GM19372 (cell line): Measurements from ENCODE around the gene PTPRJ.

Experiments used
- ATAC-seq: cut with Tn5 transposase; IDR thresholded peaks from one replicate; pipeline ENCODE4 v1.9.1; 2021; ENCODE audit warnings: mild to moderate bottlenecking, low read depth, moderate library complexity; ENCODE audit not compliant: unreplicated experiment

Gene PTPRJ

GRCh38 chr11:48056325-48057183, 76.2 kb downstream of the PTPRJ start:
- no peak for ATAC-seq

- no peak for ATAC-seq
Measured at GRCh38 chr11:48058064-48058463, 77.7 kb downstream of the PTPRJ start.

DNA sequence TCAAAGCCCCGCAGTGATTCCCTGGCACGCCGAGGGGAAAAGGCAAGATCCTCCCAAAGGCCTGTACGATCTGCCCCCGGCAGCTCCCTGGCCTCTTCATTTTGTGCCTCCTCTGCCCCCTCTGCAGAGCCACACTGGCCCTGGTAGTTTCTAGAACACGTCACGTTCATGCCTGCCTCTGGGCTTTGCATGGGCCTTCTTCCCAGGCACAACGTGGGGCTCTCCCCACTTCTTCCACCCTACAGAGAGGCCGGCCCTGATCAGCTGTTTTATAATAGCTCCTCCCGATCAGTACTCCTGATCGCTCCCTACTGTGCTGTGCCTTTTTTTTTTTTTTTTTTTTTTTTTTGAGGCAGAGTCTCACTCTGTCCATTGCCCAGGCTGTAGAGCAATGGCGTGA, 78.4 kb downstream of the PTPRJ start:
- no peak for ATAC-seq

DNA sequence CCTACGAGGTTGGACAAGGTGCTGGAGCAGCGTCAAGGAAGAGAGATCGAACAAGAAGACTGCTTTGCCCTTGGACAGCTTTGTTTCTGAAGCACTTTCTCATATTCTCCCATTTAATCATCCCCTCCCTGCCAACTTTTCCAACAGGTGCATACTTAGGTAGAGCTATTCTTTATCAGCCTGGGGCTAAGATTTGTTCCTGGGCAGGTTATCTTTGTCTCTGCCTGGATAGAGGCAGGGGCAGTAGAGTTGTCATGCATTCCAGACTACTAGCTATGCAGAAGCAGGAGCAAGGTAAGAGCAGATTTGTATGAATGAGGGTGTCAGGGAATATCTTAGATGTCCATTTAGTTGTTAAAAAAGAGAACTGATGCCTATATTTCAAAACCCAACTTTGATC, 82.3 kb downstream of the PTPRJ start:
- no peak for ATAC-seq

DNA sequence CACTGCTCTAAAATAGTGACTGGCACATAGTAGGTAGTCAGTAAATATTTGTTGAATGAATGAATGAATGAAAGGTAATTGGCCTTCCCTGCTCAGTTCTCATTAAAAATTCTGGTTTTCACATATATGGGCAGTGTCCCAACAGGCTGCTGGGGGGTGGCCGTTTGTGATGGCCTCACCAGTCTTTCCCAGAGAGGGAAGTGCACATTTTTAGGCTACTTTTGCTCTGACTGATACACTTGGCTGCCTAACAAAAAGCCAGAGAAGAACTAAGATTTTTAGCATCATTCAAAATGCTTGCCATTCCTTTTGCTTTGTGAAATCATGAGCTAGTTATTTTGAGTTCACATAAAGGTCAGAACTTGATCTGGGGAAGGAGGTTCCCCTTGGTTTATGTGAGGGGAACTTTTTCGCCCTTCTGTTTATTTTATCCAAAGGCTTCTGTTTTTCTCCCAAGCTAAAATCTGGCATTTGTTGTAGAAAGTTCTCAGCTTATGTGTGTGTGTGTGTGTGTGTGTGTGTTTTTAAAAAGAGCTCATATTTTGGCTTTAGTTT, 83.1 kb downstream of the PTPRJ start:
- no peak for ATAC-seq

DNA sequence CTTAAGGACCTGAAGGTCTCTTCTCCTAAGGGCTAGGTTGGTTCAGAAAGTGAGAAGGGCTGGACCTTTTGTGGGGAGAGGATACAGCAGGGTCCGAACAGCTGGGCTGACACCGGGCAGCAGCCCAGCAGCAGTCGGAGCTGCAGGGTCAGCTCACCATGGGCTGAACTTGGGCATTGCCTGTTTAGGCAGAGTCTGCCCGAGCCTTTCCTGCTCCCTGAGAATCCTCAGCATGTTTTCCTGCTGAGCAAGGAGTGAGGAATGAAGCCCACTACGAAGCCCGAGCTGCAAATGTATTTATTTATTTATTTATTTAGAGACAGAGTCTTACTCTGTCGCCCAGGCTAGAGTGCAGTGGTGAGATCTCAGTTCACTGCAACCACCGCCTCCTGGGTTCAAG, 83.9 kb downstream of the PTPRJ start:
- ATAC-seq = no peak

GRCh38 chr11:48066881-48067800, 86.8 kb downstream of the PTPRJ start:
- no peak for ATAC-seq

- no peak for ATAC-seq
Measured at GRCh38 chr11:48073031-48073861, 92.9 kb downstream of the PTPRJ start.

DNA sequence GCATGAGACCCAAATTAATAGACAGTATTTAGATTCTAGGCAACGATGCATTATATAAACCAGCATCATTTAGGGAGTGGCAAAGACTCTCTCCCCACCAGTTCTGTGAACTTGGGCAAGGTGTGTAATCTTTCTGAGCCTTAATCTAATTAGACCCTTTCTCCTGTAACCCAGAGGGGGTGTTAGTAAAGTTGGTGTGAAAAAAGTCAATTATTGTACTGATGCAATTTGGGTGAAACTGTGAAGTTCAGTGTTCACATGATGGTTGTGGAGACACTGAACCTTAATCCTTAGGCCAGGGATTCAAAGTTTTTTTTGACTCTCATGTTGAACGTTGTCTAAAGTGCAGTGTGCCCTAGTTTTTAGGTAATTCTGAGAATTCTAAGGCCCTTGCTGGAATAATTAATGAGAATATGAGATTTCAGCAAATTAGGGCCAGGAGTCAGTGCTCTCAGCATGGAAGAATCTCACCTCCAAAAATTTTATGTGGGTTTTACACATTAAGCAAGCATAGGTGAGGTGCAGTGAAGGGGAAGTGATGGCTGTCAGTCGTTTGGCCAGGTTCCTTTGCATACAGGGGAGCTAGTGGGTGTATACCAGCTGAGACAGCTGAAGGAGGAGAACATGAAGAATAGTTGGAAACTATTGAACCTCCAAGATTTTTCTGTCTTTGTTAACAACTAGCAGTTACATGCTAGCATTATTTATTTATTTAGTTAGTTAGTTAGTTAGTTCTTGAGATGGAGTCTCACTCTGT, 94.2 kb downstream of the PTPRJ start:
- ATAC-seq = no peak

DNA sequence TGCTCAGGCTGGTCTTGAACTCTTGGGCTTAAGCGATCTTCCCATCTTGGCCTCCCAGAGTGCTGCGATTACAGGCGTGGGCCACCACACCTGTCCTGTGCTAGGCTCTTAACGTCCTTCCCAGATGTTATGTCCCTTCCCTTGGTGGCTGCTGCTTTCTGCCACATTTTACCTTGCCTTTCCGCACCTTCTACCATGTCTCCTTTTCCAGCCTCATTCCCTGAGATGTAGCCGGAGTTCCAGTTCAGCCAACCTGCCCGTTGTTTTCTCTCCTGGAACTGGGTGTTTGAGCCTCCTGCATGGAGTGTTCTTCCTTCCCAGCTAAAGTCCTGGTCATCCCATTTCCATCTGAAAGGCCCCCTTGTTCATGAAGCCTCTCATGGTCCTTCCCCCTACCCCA, 95.3 kb downstream of the PTPRJ start:
- no peak for ATAC-seq

- ATAC-seq = no peak
Measured at GRCh38 chr11:48077251-48077650, 96.9 kb downstream of the PTPRJ start.

GRCh38 chr11:48078689-48079088, 98.3 kb downstream of the PTPRJ start:
- ATAC-seq = no peak

DNA sequence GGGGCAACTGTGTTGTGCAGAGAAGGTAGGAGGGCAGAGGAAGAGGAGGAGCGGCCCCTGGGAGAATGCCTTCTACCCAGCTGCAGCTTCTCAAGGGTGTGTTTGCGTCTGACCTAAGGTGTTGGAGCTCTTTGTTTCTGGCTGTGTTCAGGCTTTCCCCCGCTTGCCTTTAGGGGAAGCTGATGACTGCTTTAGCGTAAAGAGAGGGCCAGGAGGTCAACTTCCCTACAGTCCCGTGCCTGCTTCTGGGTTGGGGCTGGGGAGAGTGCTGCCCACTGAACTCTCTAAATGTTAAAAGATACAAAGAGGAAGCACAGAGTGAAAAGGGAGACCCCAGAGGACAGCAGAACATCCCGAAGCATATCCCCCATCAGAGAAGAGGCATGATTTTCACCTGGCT, 99.2 kb downstream of the PTPRJ start:
- ATAC-seq = no peak

DNA sequence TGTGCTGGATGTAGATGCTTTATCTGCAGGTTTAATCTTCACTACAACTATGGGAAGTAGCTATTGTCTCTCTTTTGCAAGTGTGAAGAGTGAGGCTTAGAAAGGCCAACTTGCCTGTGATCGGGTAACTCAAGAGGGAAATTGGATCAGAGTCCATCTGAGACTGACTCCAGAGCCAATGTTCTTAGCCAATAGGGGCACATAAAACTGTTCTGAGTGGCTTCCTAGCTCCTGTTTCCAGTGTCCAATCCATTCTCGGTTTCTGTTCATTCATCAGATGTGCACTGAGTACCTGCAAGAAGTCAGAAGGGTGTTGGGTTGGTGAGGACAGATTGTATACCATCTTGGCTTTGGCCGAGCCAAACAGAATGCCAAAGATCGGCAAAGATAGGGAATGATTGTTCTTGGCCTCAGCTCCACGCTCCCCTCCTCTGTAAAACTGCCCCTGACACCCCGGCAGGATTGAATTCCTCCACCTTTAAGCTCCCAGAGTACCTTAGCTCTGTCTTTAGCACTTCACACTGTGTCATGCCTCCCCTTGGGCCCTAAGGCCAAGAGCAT, 100.0 kb downstream of the PTPRJ start:
- ATAC-seq = no peak

- no peak for ATAC-seq
Measured at GRCh38 chr11:48081151-48082010, 101.0 kb downstream of the PTPRJ start.

DNA sequence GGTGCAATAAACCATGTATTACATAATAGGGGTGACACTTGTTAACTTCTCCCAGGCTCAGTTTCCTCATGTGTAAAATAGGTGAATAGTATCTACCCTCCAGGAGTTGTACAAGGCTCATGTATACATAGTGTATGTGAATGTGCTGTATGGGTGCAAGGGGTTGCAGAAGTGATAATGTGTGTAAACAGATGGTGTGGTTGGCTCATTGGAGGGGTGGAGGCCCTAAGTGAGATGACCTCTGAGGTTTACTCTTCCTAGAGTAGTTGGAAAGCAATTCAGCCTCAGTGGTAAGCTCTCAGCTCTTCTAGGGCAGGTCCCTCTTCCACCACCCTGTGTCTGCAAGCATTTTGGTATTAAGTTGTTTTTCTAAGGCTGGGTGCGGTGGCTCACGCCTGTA, 102.4 kb downstream of the PTPRJ start:
- ATAC-seq = no peak

DNA sequence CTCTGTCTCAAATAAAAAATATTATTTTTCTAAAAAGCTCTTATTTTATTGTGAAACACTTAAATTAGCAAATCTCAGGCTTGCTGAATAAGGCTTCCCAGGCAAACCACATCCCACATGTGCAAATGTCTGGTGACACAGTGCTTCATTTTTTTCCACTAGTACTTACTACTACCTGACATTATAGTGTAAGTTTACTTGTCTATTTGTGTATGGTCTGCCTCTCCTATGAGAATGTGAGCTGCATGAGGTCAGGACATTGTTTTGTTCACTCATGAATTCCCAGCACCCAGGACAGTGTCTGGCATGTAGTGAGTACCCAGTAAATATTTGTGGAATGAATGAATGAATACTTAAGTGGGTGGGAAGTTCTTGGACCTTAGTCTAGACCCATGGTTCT, 103.1 kb downstream of the PTPRJ start:
- no peak for ATAC-seq

DNA sequence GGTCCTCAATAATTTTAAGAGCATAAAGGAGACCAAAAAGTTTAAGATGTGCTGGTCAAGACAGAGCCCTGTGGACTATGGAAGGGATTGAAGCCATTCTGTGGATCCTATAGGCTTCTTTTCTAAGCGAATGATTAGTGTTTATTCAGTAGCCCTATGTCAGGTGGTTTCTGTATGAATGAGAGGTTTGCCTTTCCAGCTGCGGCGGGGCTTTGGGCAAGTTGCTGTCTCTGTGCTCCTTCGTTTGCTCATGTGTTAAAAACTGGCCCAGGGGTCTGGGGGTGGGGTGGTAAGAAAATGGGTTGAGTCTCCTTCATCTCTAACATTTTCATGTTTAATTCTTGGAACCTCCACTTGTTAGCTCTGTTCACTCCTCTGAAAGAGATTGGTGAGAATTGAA, 105.3 kb downstream of the PTPRJ start:
- no peak for ATAC-seq
